K562 (cell line): ENCODE results near the gene UBE2N. TPM values are rescaled to one million over a fixed set of nuclear protein-coding genes. Genes with fewer than 3 reads are reported as not detected.

Experiments used
- ATAC-seq: fragments of 200-7000 bp; cut with Tn5 transposase; 3 replicates; pipeline ENCODE4 v1.9.1; 2020; ENCODE audit warnings: moderate library complexity
- BruUV-seq: library from RNA; stranded (reverse); fragments of 400-500 nt; replicated peaks from 2 replicates; lab custom pipeline; 2021; lab: Mats Ljungman, UMichigan
- CTCF ChIA-PET: fragments of 300-600 bp; formaldehyde crosslinking; extraction: SDS; loops from one replicate; lab custom pipeline; 2021; ENCODE audit warnings: low intra/inter-chr PET ratio; lab: Yijun Ruan, JAX
- POLR2A ChIA-PET: fragments of 300-600, 350-650 bp; sonication (Branson Sonifier 250); formaldehyde crosslinking; extraction: SDS; loops from one replicate; lab custom pipeline; 2021; ENCODE audit warnings: antibody characterized with exemption, inconsistent platforms; lab: Yijun Ruan, JAX
- DNase-seq, 4 experiments: peaks; one replicate each; pipeline versions ENCODE4 v3.0.0 to v3.0.0-alpha.2; 2011 to 2018; ENCODE audit warnings: low spot score in 3 of 4, mixed read lengths in 3 of 4; ENCODE audit errors: extremely low read depth in 1 of 4
- FAIRE-seq: peaks from 2 replicates; lab custom pipeline; 2011; peaks lifted over from hg19 to GRCh38; lab: Jason Lieb, UNC
- H2AFZ ChIP-seq: 2 replicates; pipeline ENCODE4 v1.6.0; 2011; ENCODE audit warnings: low read depth, low read length, control low read depth, inconsistent platforms
- H3K27ac ChIP-seq: fragments of 200-600 bp; 3 replicates; pipeline ENCODE4 v1.8.0; 2011; ENCODE audit warnings: low read depth, mild to moderate bottlenecking, control low read depth, inconsistent platforms, low read length, moderate library complexity, mixed read lengths; ENCODE audit errors: extremely low read depth
- H3K27me3 ChIP-seq, 2 experiments: fragments of 300-600 bp in 1 of 2; 2 replicates in 1 of 2; 3 replicates in 1 of 2; pipeline versions ENCODE4 v1.6.0 to v1.8.0; 2011; ENCODE audit warnings: inconsistent platforms in 2 of 2, low read length in 2 of 2, mild to moderate bottlenecking in 1 of 2, mixed read lengths in 1 of 2, moderate library complexity in 1 of 2; ENCODE audit not compliant: control insufficient read depth in 2 of 2, insufficient read depth in 2 of 2
- H3K36me3 ChIP-seq: fragments of 300-600 bp; 3 replicates; pipeline ENCODE4 v1.8.0; 2011; ENCODE audit warnings: mild to moderate bottlenecking, low read length, inconsistent platforms; ENCODE audit not compliant: control insufficient read depth, insufficient read depth
- H3K4me1 ChIP-seq, 2 experiments: fragments of 200-600 bp in 1 of 2; replicated peaks in 1 of 2; 2 replicates in 1 of 2; 3 replicates in 1 of 2; pipeline versions ENCODE4 v1.5.1 to v1.8.0; 2011; ENCODE audit warnings: inconsistent platforms in 2 of 2, low read length in 2 of 2, mild to moderate bottlenecking in 1 of 2, mixed read lengths in 1 of 2, moderate library complexity in 1 of 2; ENCODE audit not compliant: control insufficient read depth in 2 of 2, insufficient read depth in 2 of 2
- H3K4me2 ChIP-seq: 2 replicates; pipeline ENCODE4 v1.6.1; 2011; ENCODE audit warnings: low read length, control low read depth, inconsistent platforms, mixed read lengths; ENCODE audit not compliant: insufficient read depth
- H3K4me3 ChIP-seq: fragments of 200-600 bp; sonication (generic), shearing (Covaris generic); 2 replicates; pipeline ENCODE4 v1.5.1; 2016; ENCODE audit warnings: control low read depth, inconsistent platforms
- H3K79me2 ChIP-seq: fragments of 200-600 bp; 3 replicates; pipeline ENCODE4 v1.8.0; 2011; ENCODE audit warnings: low read length, inconsistent platforms; ENCODE audit not compliant: control insufficient read depth, insufficient read depth
- H3K9ac ChIP-seq, 2 experiments: 2 replicates each; pipeline versions ENCODE4 v1.6.0 to v1.6.1; 2011; ENCODE audit warnings: low read depth in 2 of 2, low read length in 2 of 2, control low read depth in 1 of 2, inconsistent platforms in 1 of 2, mild to moderate bottlenecking in 1 of 2, mixed read lengths in 1 of 2; ENCODE audit not compliant: insufficient read depth in 1 of 2
- H3K9me1 ChIP-seq: one replicate; pipeline ENCODE4 v1.6.0; 2011; ENCODE audit warnings: inconsistent platforms, mild to moderate bottlenecking, low read length, moderate library complexity; ENCODE audit not compliant: control insufficient read depth, insufficient read depth
- H3K9me3 ChIP-seq: replicated peaks from 2 replicates; pipeline ENCODE4 v1.5.1; 2011; ENCODE audit warnings: low read depth, low read length, inconsistent platforms; ENCODE audit not compliant: control insufficient read depth, insufficient read depth
- H4K20me1 ChIP-seq: replicated peaks from 2 replicates; pipeline ENCODE4 v1.6.1; 2011; ENCODE audit warnings: low read length, inconsistent platforms, mixed read lengths; ENCODE audit not compliant: control insufficient read depth, insufficient read depth
- ARID1B ChIP-seq: fragments of 450-650 bp; IDR thresholded peaks from 2 replicates; pipeline ENCODE4 v1.6.1; 2016; ENCODE audit warnings: antibody characterized with exemption, mild to moderate bottlenecking, inconsistent platforms
- ARNT ChIP-seq, 2 experiments: fragments of 450-650 bp; IDR thresholded peaks; 2 replicates each; pipeline ENCODE4 v1.6.1; 2016; ENCODE audit warnings: mild to moderate bottlenecking in 1 of 2
- ATF7 ChIP-seq: fragments of 450-650 bp; IDR thresholded peaks from 2 replicates; pipeline ENCODE4 v1.7.1; 2014; ENCODE audit warnings: mild to moderate bottlenecking, moderate library complexity
- DPF2 ChIP-seq: fragments of 450-650 bp; IDR thresholded peaks from 2 replicates; pipeline ENCODE4 v1.6.1; 2016
- EP400 ChIP-seq: fragments of 450-650 bp; IDR thresholded peaks from 2 replicates; pipeline ENCODE4 v1.6.1; 2017; ENCODE audit warnings: antibody characterized with exemption, mild to moderate bottlenecking, moderate library complexity
- ESRRA ChIP-seq: fragments of 450-650 bp; IDR thresholded peaks from 2 replicates; pipeline ENCODE4 v1.6.1; 2014; ENCODE audit warnings: low read depth, mild to moderate bottlenecking, moderate library complexity, borderline replicate concordance
- FOSL1 ChIP-seq: fragments of 200-800 bp; sonication (Bioruptor generic); conservative IDR thresholded peaks from 2 replicates; pipeline ENCODE4 v1.6.1; 2016; ENCODE audit warnings: missing genetic modification characterization, missing compliant biosample characterization
- GTF2E2 ChIP-seq: fragments of 200-800 bp; sonication (Bioruptor generic); IDR thresholded peaks from 2 replicates; pipeline ENCODE4 v1.6.1; 2016; ENCODE audit warnings: missing genetic modification characterization, missing compliant biosample characterization
- KDM1A ChIP-seq, 2 experiments: fragments of 450-650 bp; IDR thresholded peaks; 2 replicates each; pipeline ENCODE4 v1.6.1; 2016; ENCODE audit warnings: mild to moderate bottlenecking in 2 of 2
- RBM22 ChIP-seq: fragments of 200-400 bp; formaldehyde crosslinking; IDR thresholded peaks from 2 replicates; pipeline ENCODE4 v1.6.1; 2018; ENCODE audit warnings: low read length, low read depth; ENCODE audit not compliant: poor library complexity, severe bottlenecking
- SMARCE1 ChIP-seq: fragments of 450-650 bp; IDR thresholded peaks from 2 replicates; pipeline ENCODE4 v1.7.1; 2016; ENCODE audit warnings: mild to moderate bottlenecking
- SPI1 ChIP-seq: IDR thresholded peaks from 2 replicates; pipeline ENCODE4 v1.6.1; 2011; ENCODE audit warnings: low read depth, low read length, control low read depth, borderline replicate concordance
- STAT5A ChIP-seq: IDR thresholded peaks from 2 replicates; pipeline ENCODE4 v1.6.1; 2012; ENCODE audit warnings: low read length, inconsistent platforms, borderline replicate concordance
- VEZF1 ChIP-seq: fragments of 200-800 bp; sonication (Bioruptor generic); IDR thresholded peaks from 2 replicates; pipeline ENCODE4 v1.6.1; 2017; ENCODE audit warnings: missing genetic modification characterization, missing compliant biosample characterization
- ZNF592 ChIP-seq: fragments of 450-650 bp; IDR thresholded peaks from 2 replicates; pipeline ENCODE4 v1.6.1; 2017; ENCODE audit warnings: antibody characterized with exemption, mild to moderate bottlenecking
- WGBS: fragments of 100-300 bp; shearing (Covaris generic); methylation state at CpG from one replicate; pipeline ENCODE4 v1.1.6; 2016; ENCODE audit warnings: low coverage, mixed read lengths; ENCODE audit not compliant: insufficient coverage; ENCODE audit errors: missing lambda C conversion rate; 5-methylcytosine and 5-hydroxymethylcytosine counted together
- in situ Hi-C: fragments of 300-500 bp; cut with MboI; formaldehyde crosslinking; loops from 4 replicates; pipeline ENCODE4 v1.15.0; 2018; ENCODE audit warnings: inconsistent platforms, mixed read lengths
- intact Hi-C: fragments of 100-400 bp; cut with micrococcal nuclease; formaldehyde crosslinking; loops from 2 replicates; pipeline ENCODE4 v1.14.2; 2022
- polyA plus RNA-seq, 8 experiments: library from polyadenylated mRNA; depleted of rRNA in 4 of 8; stranded (reverse) in 5 of 8; unstranded in 3 of 8; fragments of >200 nt; fragmentation: Nextera tagmentation in 2 of 8; fragmentation: Illumina TruSeq in 1 of 8; extraction: Ambion mirVana in 2 of 8; extraction: Trizol in 1 of 8; gene quantifications; 2 replicates each; pipeline versions ENCODE4 v1.2.1 to v1.2.3, GENCODE V29; 2011 to 2014; ENCODE audit warnings: inconsistent platforms in 1 of 8, missing spikeins in 1 of 8
- total RNA-seq, 7 experiments: library from RNA; depleted of rRNA in 6 of 7; stranded (reverse); fragments of >200 nt in 6 of 7; fragmentation: Illumina TruSeq in 2 of 7; extraction: Trizol in 2 of 7; gene quantifications; 2 replicates each; pipeline versions ENCODE4 v1.2.1 to v1.2.3, GENCODE V29; 2011 to 2021; ENCODE audit warnings: low replicate concordance in 1 of 7
- TF ChIP-seq, protein P1 (sequence below), 2 experiments: fragments of 450-650 bp; IDR thresholded peaks; 2 replicates each; pipeline ENCODE4 v1.6.1; 2016

The UBE2N gene
- total and polyA plus RNA-seq, 9 of the 15 experiments (the other 6 are each of a cell fraction or from before 2014, with no cell fraction given), result 189 to 826 (median 260) TPM

GRCh38 chr12:93363841-93364297, 77.9 kb downstream of the UBE2N start:
- no peaks in the 10 kb centered on the region for H4K20me1 ChIP-seq
- DNase-seq, result peak in 2 of 4 experiments; percentile 36 to 48
- ATAC-seq, result peak; percentile 73
- peak overlapping the region; percentile 26; the same call in 1 of the 2 replicates for H3K4me2 ChIP-seq
- intact Hi-C loops (no loop called here), in situ Hi-C loops (no loop called here)
- no peaks in the 10 kb centered on the region for H3K9me3 ChIP-seq
- no peaks in the 10 kb centered on the region for H3K9me1 ChIP-seq
- CTCF ChIA-PET, result no interaction called here
- no peaks in the 10 kb centered on the region for H3K79me2 ChIP-seq
- WGBS, result 8% methylated on average over 3 of the region's 3 CpGs
- no TSS peak for BruUV-seq
- no peak overlapping the region for H3K4me3 ChIP-seq
- H3K36me3 ChIP-seq, result no peaks in the 10 kb centered on the region
- H2AFZ ChIP-seq, result peak overlapping the region; percentile 82
- peaks cover 4 to 10% of the 10 kb centered on the region in 2 experiments; a peak in 4 of 5 replicates for H3K4me1 ChIP-seq
- POLR2A ChIA-PET, result interaction anchor here (0.7 to 1.9 kb wide), 6 partner anchors 9 to 20 kb away, joined by 3 to 14 read pairs (median 8); no protein-coding TSS in a partner anchor
- FAIRE-seq, result no peak
- no peaks in the 10 kb centered on the region for H3K27me3 ChIP-seq
- peak overlapping the region; percentile 59; the same call in 2 of the 3 replicates for H3K27ac ChIP-seq
- H3K9ac ChIP-seq, result 0 out of 4 replicates have a peak overlapping the region, but pooled peaks of 1 of the 2 experiments have one; percentile 17
- TF ChIP-seq KDM1A (IDR thresholded peaks at IDR 0.05) (0 out of 4 replicates have a peak, but pooled peaks of 1 of the 2 experiments have one; percentile 14), ARID1B (peak; percentile 39), VEZF1 (CRISPR knock-in tag) (no peak), GTF2E2 (tag) (no peak), DPF2 (peak; percentile 62), ATF7 (peak; percentile 28; the same call in 1 of the 2 replicates), ZNF592 (peak; percentile 47; the same call in 1 of the 2 replicates), STAT5A (peak; percentile 35; the same call in 1 of the 2 replicates), EP400 (peak; percentile 25; the same call in 1 of the 2 replicates), ARNT (IDR thresholded peaks at IDR 0.05) (0 out of 4 replicates have a peak, but pooled peaks of 1 of the 2 experiments have one; percentile 23), SPI1 (peak; percentile 73), FOSL1 (tag) (0 out of 2 replicates have a peak, but pooled peaks have one; percentile 13), SMARCE1 (peak; percentile 38; the same call in 1 of the 2 replicates), RBM22 (no peak), ESRRA (peak; percentile 59; the same call in 1 of the 2 replicates)
- TF ChIP-seq, protein P1, sequence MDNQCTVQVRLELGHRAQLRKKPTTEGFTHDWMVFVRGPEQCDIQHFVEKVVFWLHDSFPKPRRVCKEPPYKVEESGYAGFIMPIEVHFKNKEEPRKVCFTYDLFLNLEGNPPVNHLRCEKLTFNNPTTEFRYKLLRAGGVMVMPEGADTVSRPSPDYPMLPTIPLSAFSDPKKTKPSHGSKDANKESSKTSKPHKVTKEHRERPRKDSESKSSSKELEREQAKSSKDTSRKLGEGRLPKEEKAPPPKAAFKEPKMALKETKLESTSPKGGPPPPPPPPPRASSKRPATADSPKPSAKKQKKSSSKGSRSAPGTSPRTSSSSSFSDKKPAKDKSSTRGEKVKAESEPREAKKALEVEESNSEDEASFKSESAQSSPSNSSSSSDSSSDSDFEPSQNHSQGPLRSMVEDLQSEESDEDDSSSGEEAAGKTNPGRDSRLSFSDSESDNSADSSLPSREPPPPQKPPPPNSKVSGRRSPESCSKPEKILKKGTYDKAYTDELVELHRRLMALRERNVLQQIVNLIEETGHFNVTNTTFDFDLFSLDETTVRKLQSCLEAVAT (IDR thresholded peaks at IDR 0.05), result 0 out of 4 replicates have a peak, but pooled peaks of 1 of the 2 experiments have one; percentile 24
